Body of pancreas (tissue), 4 donors: ENCODE data around the gene ESYT2.

ENCODE experiments used
- CTCF ChIP-seq, 7 experiments: fragments of 450-650 bp in 4 of 7; fragments of 200-600 bp in 3 of 7; sonication (generic) in 3 of 7; IDR thresholded peaks; one replicate each; pipeline ENCODE4 v1.5.1; 2016 to 2019; ENCODE audit warnings: antibody characterized with exemption in 7 of 7
- POLR2A ChIP-seq, 3 donors: fragments of 450-650 bp; IDR thresholded peaks; one replicate each; pipeline ENCODE4 v1.6.1; 2016; ENCODE audit warnings: antibody characterized with exemption in 3 of 3, mild to moderate bottlenecking in 2 of 3

DNA sequence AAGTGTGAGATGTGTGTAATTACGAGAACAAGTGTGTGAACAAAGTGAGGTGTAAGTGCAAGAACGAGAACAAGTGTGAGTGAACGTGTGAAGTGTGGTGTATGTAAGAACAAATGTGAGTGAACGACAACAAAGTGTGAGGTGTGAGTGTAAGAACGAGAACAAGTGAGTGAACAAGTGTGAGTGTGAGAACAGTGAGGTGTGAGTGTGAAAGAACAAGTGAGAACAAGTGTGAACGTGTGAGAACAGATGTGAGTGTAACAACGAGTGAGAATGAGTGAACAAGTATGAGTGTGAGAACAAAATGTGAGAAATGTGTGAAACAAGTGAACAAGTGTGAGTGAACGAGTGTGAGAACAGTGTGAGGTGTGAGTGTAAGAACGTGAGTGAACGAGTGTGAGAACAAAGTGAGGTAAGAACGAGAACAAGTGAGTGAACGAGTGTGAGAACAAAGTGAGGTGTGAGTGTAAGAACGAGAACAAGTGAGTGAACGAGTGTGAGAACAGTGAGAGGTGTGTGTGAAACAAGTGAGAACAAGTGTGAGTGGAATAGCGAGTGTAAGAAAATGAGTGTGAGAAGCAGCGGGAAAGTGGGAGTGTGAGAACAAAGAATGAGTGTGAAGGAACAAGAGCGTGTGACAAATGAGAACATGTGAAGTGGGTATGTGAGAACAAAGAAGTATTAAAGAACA lies 47.2 kb downstream of the ESYT2 start:
- no peak for TF ChIP-seq CTCF (IDR thresholded peaks at IDR 0.05)
- no peak for TF ChIP-seq POLR2A (IDR thresholded peaks at IDR 0.05)
